AG09309 (cell line): ENCODE results near the gene TNFRSF19.

Experiments used
- DNase-seq: peaks from one replicate; pipeline ENCODE4 v3.0.0-alpha.2; 2010; ENCODE audit warnings: low read depth
- H3K4me3 ChIP-seq: 2 replicates; pipeline ENCODE4 v1.5.1; 2011; ENCODE audit warnings: mild to moderate bottlenecking, low read depth, low read length, moderate library complexity; ENCODE audit not compliant: control insufficient read depth
- CTCF ChIP-seq: IDR thresholded peaks from 2 replicates; pipeline ENCODE4 v1.5.1; 2011; ENCODE audit warnings: mild to moderate bottlenecking, low read depth, low read length, inconsistent platforms; ENCODE audit not compliant: insufficient read depth, control insufficient read depth; ENCODE audit errors: missing control alignments

Gene TNFRSF19

GRCh38 chr13:23579072-23579895, 9.1 kb downstream of the TNFRSF19 start:
- no peak for TF ChIP-seq CTCF
- peak overlapping the region; percentile 66 for H3K4me3 ChIP-seq
- peak; percentile 28 for DNase-seq

- peak overlapping the region; percentile 66 for H3K4me3 ChIP-seq
- no peak for DNase-seq
- no peak for TF ChIP-seq CTCF
Measured at GRCh38 chr13:23579896-23580683, 9.9 kb downstream of the TNFRSF19 start.

- DNase-seq: no peak
- no peak for TF ChIP-seq CTCF
- no peak overlapping the region; the same call in 1 of the 2 replicates for H3K4me3 ChIP-seq
Measured at GRCh38 chr13:23580684-23581060, 10.5 kb downstream of the TNFRSF19 start.

GRCh38 chr13:23583491-23583890, 13.3 kb downstream of the TNFRSF19 start:
- no peak overlapping the region for H3K4me3 ChIP-seq
- DNase-seq: no peak
- no peak for TF ChIP-seq CTCF

- no peak for DNase-seq
- TF ChIP-seq CTCF: no peak
- no peak overlapping the region for H3K4me3 ChIP-seq
Measured at GRCh38 chr13:23584275-23584674, 14.1 kb downstream of the TNFRSF19 start.

- no peak overlapping the region for H3K4me3 ChIP-seq
- DNase-seq: no peak
- TF ChIP-seq CTCF: no peak
Measured at GRCh38 chr13:23586336-23586735, 16.1 kb downstream of the TNFRSF19 start.
